ENCODE measurements around the gene MTARC2.
"Not testable (repeated sequence)": the region's sequence is repeated elsewhere in the genome, so short reads cannot be mapped to it uniquely, and the experiment has no call there.

The MTARC2 gene

GRCh38 chr1:220748089-220748934 lies at the start of gene MTARC2:
Gene MTARC2 (plus strand): TSS chr1:220748322. CDS start chr1:220748532, 210 bp downstream.
- peak; percentile 59 for DNase-seq

GRCh38 chr1:220698607-220699016 lies 49.5 kb upstream of the MTARC2 start:
- DNase-seq, result no peak

- no peak for DNase-seq
Observed at GRCh38 chr1:220699044-220699443, 49.1 kb upstream of the MTARC2 start.

- DNase-seq, result no peak
Observed at GRCh38 chr1:220700556-220701179, 47.5 kb upstream of the MTARC2 start.

GRCh38 chr1:220701974-220702373 lies 46.1 kb upstream of the MTARC2 start:
- DNase-seq, result no peak

GRCh38 chr1:220702733-220703270 lies 45.3 kb upstream of the MTARC2 start:
- no peak for DNase-seq

GRCh38 chr1:220703305-220703704 lies 44.8 kb upstream of the MTARC2 start:
- DNase-seq, result no peak

GRCh38 chr1:220705782-220706181 lies 42.3 kb upstream of the MTARC2 start:
- DNase-seq, result no peak

- DNase-seq, result no peak
Observed at GRCh38 chr1:220706480-220706879, 41.6 kb upstream of the MTARC2 start.

- DNase-seq, result no peak
Observed at GRCh38 chr1:220707160-220707559, 41.0 kb upstream of the MTARC2 start.

GRCh38 chr1:220708244-220708643 lies 39.9 kb upstream of the MTARC2 start:
- no peak for DNase-seq

- no peak for DNase-seq
Observed at GRCh38 chr1:220708936-220709801, 39.0 kb upstream of the MTARC2 start.

- DNase-seq, result no peak
Observed at GRCh38 chr1:220710333-220710732, 37.8 kb upstream of the MTARC2 start.

GRCh38 chr1:220711056-220711809 lies 36.9 kb upstream of the MTARC2 start:
- DNase-seq, result no peak

- DNase-seq, result not testable (repeated sequence)
Observed at GRCh38 chr1:220715986-220716385, 32.1 kb upstream of the MTARC2 start.

- no peak for DNase-seq
Observed at GRCh38 chr1:220717800-220718640, 30.1 kb upstream of the MTARC2 start.

GRCh38 chr1:220721266-220721665 lies 26.9 kb upstream of the MTARC2 start:
- not testable (repeated sequence) for DNase-seq

GRCh38 chr1:220726634-220727033 lies 21.5 kb upstream of the MTARC2 start:
- no peak for DNase-seq

- no peak for DNase-seq
Observed at GRCh38 chr1:220727519-220727918, 20.6 kb upstream of the MTARC2 start.

- DNase-seq, result no peak
Observed at GRCh38 chr1:220730486-220730885, 17.6 kb upstream of the MTARC2 start.

- DNase-seq, result no peak
Observed at GRCh38 chr1:220732137-220732536, 16.0 kb upstream of the MTARC2 start.

Data from NCI-H1436 treated with DMSO at 0.1 percent for 48 hours (cell line).